Neural crest cell (in vitro differentiated cells): ENCODE results near the gene SYNPO. TPM values are rescaled to one million over a fixed set of nuclear protein-coding genes. Genes with fewer than 3 reads are reported as not detected.

Source experiments
- DNase-seq: peaks from one replicate; pipeline ENCODE4 v3.0.0; 2021; ENCODE audit warnings: low read depth, mixed read lengths, low spot score
- H3K27ac Mint-ChIP-seq: one replicate; pipeline ENCODE4 v1.8.0; 2021; ENCODE audit warnings: mild to moderate bottlenecking, mixed read lengths; ENCODE audit not compliant: unreplicated experiment
- H3K27me3 Mint-ChIP-seq: 2 replicates; pipeline ENCODE4 v1.8.0; 2021; ENCODE audit warnings: low read depth, mild to moderate bottlenecking, mixed read lengths
- H3K36me3 Mint-ChIP-seq: 2 replicates; pipeline ENCODE4 v1.8.0; 2021; ENCODE audit warnings: low read depth, mild to moderate bottlenecking, mixed read lengths
- H3K4me1 Mint-ChIP-seq: 2 replicates; pipeline ENCODE4 v1.8.0; 2021; ENCODE audit warnings: mixed read lengths
- H3K4me3 Mint-ChIP-seq: one replicate; pipeline ENCODE4 v1.8.0; 2021; ENCODE audit warnings: mild to moderate bottlenecking, mixed read lengths
- H3K9me3 Mint-ChIP-seq: 2 replicates; pipeline ENCODE4 v1.8.0; 2021; ENCODE audit warnings: mixed read lengths
- CTCF ChIP-seq: fragments of 200-600 bp; sonication (generic); conservative IDR thresholded peaks from 2 replicates; pipeline ENCODE4 v1.5.0; 2021; ENCODE audit warnings: antibody characterized with exemption, mild to moderate bottlenecking
- total RNA-seq: library from RNA; stranded (reverse); gene quantifications from 2 replicates; pipeline ENCODE4 v1.2.1, GENCODE V29; 2021

Gene SYNPO
- total RNA-seq, 1 donor from 2014 or later: 1.5 TPM

GRCh38 chr5:150637245-150638052 lies 3.0 kb upstream of the SYNPO start:
- Mint-ChIP-seq H3K9me3 (no peaks in the 10 kb centered on the region), H3K27ac (no peak overlapping the region), H3K4me1 (peaks cover 5% of the 10 kb centered on the region), H3K27me3 (peaks cover 14% of the 10 kb centered on the region), H3K4me3 (no peak overlapping the region), H3K36me3 (no peaks in the 10 kb centered on the region)
- no peak for TF ChIP-seq CTCF
- DNase-seq: no peak

- no peak for TF ChIP-seq CTCF
- H3K4me3 Mint-ChIP-seq: no peak overlapping the region
- H3K36me3 Mint-ChIP-seq: no peaks in the 10 kb centered on the region
- H3K27ac Mint-ChIP-seq: no peak overlapping the region
- H3K27me3 Mint-ChIP-seq: peaks cover 14% of the 10 kb centered on the region
- no peak for DNase-seq
- H3K4me1 Mint-ChIP-seq: peaks cover 5% of the 10 kb centered on the region
- no peaks in the 10 kb centered on the region for H3K9me3 Mint-ChIP-seq
Observed at GRCh38 chr5:150638053-150638444, 2.4 kb upstream of the SYNPO start.

GRCh38 chr5:150638488-150639376 lies 1.7 kb upstream of the SYNPO start:
- no peak for TF ChIP-seq CTCF
- H3K36me3 Mint-ChIP-seq: no peaks in the 10 kb centered on the region
- H3K27me3 Mint-ChIP-seq: peaks cover 14% of the 10 kb centered on the region
- DNase-seq: no peak
- peaks cover 5% of the 10 kb centered on the region for H3K4me1 Mint-ChIP-seq
- H3K27ac Mint-ChIP-seq: no peak overlapping the region
- no peak overlapping the region for H3K4me3 Mint-ChIP-seq
- no peaks in the 10 kb centered on the region for H3K9me3 Mint-ChIP-seq

GRCh38 chr5:150639377-150639692 lies 1.1 kb upstream of the SYNPO start:
- TF ChIP-seq CTCF: no peak
- Mint-ChIP-seq H3K4me1 (peaks cover 5% of the 10 kb centered on the region), H3K4me3 (no peak overlapping the region), H3K27me3 (peaks cover 14% of the 10 kb centered on the region), H3K36me3 (no peaks in the 10 kb centered on the region), H3K9me3 (no peaks in the 10 kb centered on the region), H3K27ac (no peak overlapping the region)
- no peak for DNase-seq

GRCh38 chr5:150639751-150640150 lies 709 bp upstream of the SYNPO start:
- Mint-ChIP-seq H3K4me3 (no peak overlapping the region), H3K36me3 (no peaks in the 10 kb centered on the region), H3K27me3 (peaks cover 14% of the 10 kb centered on the region), H3K27ac (no peak overlapping the region), H3K9me3 (no peaks in the 10 kb centered on the region), H3K4me1 (peaks cover 5% of the 10 kb centered on the region)
- DNase-seq: no peak
- TF ChIP-seq CTCF: no peak
